ENCODE results near the gene PSTK.

PSTK gene

GRCh38 chr10:122992031-122992585 is 11.9 kb downstream of the PSTK start:
- DNase-seq (ENCODE audit: low read depth): no peak

- no peak for DNase-seq (ENCODE audit: low read depth)
These were observed 13.7 kb downstream of the PSTK start for GRCh38 chr10:122993797-122994336.

- no peak for DNase-seq (ENCODE audit: low read depth)
These were observed 15.7 kb downstream of the PSTK start for GRCh38 chr10:122995936-122996335.

GRCh38 chr10:122997864-122998263 is 17.7 kb downstream of the PSTK start:
- DNase-seq (ENCODE audit: low read depth): no peak

GRCh38 chr10:122998360-122998917 is 18.2 kb downstream of the PSTK start:
- DNase-seq (ENCODE audit: low read depth): no peak

GRCh38 chr10:122998934-122999333 is 18.7 kb downstream of the PSTK start:
- DNase-seq (ENCODE audit: low read depth): no peak

- peak; percentile 11 for DNase-seq (ENCODE audit: low read depth)
These were observed 19.1 kb downstream of the PSTK start for GRCh38 chr10:122999347-122999746.

GRCh38 chr10:123000155-123000554 is 20.0 kb downstream of the PSTK start:
- no peak for DNase-seq (ENCODE audit: low read depth)

GRCh38 chr10:123001370-123001769 is 21.2 kb downstream of the PSTK start:
- DNase-seq (ENCODE audit: low read depth): no peak

- no peak for DNase-seq (ENCODE audit: low read depth)
These were observed 24.1 kb downstream of the PSTK start for GRCh38 chr10:123004298-123004697.

GRCh38 chr10:123007558-123008354 is 27.6 kb downstream of the PSTK start:
- DNase-seq (ENCODE audit: low read depth): peak; percentile 63

GRCh38 chr10:123008355-123009104 is 28.3 kb downstream of the PSTK start, which contains the start of the genes ACADSB and IKZF5:
Gene ACADSB, plus strand, starts transcription at chr10:123009006. Its CDS starts 24 bp downstream, at chr10:123009030.
Gene IKZF5, minus strand, starts transcription at chr10:123008795. Its CDS starts 10,170 bp downstream, at chr10:122998625.
- DNase-seq (ENCODE audit: low read depth): peak; percentile 98

- peak; percentile 21 for DNase-seq (ENCODE audit: low read depth)
These were observed 29.1 kb downstream of the PSTK start for GRCh38 chr10:123009105-123009820.

GRCh38 chr10:123011987-123012386 is 31.8 kb downstream of the PSTK start:
- no peak for DNase-seq (ENCODE audit: low read depth)

GRCh38 chr10:123013456-123014419 is 33.5 kb downstream of the PSTK start:
- DNase-seq (ENCODE audit: low read depth): no peak

- no peak for DNase-seq (ENCODE audit: low read depth)
These were observed 34.6 kb downstream of the PSTK start for GRCh38 chr10:123014772-123015171.

- DNase-seq (ENCODE audit: low read depth): peak; percentile 3
These were observed 36.0 kb downstream of the PSTK start for GRCh38 chr10:123016228-123016627.

- no peak for DNase-seq (ENCODE audit: low read depth)
These were observed 37.4 kb downstream of the PSTK start for GRCh38 chr10:123017421-123018165.

GRCh38 chr10:123018531-123018930 is 38.3 kb downstream of the PSTK start:
- DNase-seq (ENCODE audit: low read depth): no peak

GRCh38 chr10:123019264-123019663 is 39.1 kb downstream of the PSTK start:
- DNase-seq (ENCODE audit: low read depth): no peak
